ENCODE results near the gene GLUL. TPM values are rescaled to one million over a fixed set of nuclear protein-coding genes. Genes with fewer than 3 reads are reported as not detected.

GLUL gene
- total RNA-seq, 2 donors from 2014 or later, result 538 to 1,389 TPM

DNA sequence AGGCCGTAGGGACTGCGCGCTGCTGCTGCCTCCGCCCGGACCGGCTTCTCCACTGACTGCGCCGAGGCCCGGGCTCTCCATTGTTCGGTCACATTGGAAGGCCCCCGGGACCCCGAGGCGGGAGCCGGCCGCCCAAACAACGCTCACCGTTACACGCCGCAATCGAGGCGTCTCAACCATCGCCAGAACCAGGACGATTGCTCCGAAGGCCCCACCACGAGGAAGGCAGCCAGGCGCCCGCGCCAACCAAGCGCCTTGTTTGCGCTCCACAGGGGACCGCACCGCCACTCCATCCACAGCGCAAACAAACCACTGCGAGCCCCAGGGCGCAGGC is 595 bp downstream of the GLUL start:
- intact Hi-C loops (cut with DNase I), result loop anchor here (1.0 to 10.0 kb wide), 4 partner anchors 42 to 394 kb away; partner anchors contain the start of gene NPL
- no peaks in the 10 kb centered on the region for H3K27me3 ChIP-seq (replicated peaks; ENCODE audit: insufficient read depth)
- peaks cover 6 to 8% of the 10 kb centered on the region in 2 donors for H3K36me3 ChIP-seq
- no peak for DNase-seq (ENCODE audit: low spot score)
- no peaks in the 10 kb centered on the region for H3K4me1 ChIP-seq (replicated peaks)
- TF ChIP-seq, protein P1, sequence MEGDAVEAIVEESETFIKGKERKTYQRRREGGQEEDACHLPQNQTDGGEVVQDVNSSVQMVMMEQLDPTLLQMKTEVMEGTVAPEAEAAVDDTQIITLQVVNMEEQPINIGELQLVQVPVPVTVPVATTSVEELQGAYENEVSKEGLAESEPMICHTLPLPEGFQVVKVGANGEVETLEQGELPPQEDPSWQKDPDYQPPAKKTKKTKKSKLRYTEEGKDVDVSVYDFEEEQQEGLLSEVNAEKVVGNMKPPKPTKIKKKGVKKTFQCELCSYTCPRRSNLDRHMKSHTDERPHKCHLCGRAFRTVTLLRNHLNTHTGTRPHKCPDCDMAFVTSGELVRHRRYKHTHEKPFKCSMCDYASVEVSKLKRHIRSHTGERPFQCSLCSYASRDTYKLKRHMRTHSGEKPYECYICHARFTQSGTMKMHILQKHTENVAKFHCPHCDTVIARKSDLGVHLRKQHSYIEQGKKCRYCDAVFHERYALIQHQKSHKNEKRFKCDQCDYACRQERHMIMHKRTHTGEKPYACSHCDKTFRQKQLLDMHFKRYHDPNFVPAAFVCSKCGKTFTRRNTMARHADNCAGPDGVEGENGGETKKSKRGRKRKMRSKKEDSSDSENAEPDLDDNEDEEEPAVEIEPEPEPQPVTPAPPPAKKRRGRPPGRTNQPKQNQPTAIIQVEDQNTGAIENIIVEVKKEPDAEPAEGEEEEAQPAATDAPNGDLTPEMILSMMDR (IDR thresholded peaks at IDR 0.05), result peak in 2 of 4 experiments; percentile 33 to 44
- no peak for TF ChIP-seq POLR2A (IDR thresholded peaks at IDR 0.05)
- H3K27ac ChIP-seq, result peak overlapping the region; percentile 97 to 99
- no peaks in the 10 kb centered on the region for H3K9me3 ChIP-seq
- H3K4me3 ChIP-seq, result peak overlapping the region; percentile 56 to 90
- WGBS, result under 1% methylated on average over 31 of the region's 35 CpGs

GRCh38 chr1:182389619-182390047 is 2.0 kb downstream of the GLUL start:
- Histone ChIP-seq H3K36me3 (peaks cover 12 to 17% of the 10 kb centered on the region in 2 donors), H3K27me3 (replicated peaks; ENCODE audit: insufficient read depth) (no peaks in the 10 kb centered on the region), H3K4me3 (peak overlapping the region; percentile 56 to 90), H3K4me1 (replicated peaks) (no peaks in the 10 kb centered on the region), H3K27ac (peak overlapping the region; percentile 97 to 99), H3K9me3 (no peaks in the 10 kb centered on the region)
- 5% methylated on average over 13 of the region's 13 CpGs for WGBS
- intact Hi-C loops (cut with DNase I), result loop anchor here (2.0 to 10.0 kb wide), 3 partner anchors 41 to 395 kb away; partner anchors contain the start of gene NPL
- DNase-seq (ENCODE audit: low spot score), result peak; percentile 80
- TF ChIP-seq POLR2A (IDR thresholded peaks at IDR 0.05) (peak; percentile 17), POLR2AphosphoS5 (IDR thresholded peaks at IDR 0.05) (peak; percentile 77)
- TF ChIP-seq, protein P1 (IDR thresholded peaks at IDR 0.05), result no peak

GRCh38 chr1:182388392-182389134 is 3.0 kb downstream of the GLUL start:
- H3K36me3 ChIP-seq, result peaks cover 16 to 20% of the 10 kb centered on the region in 2 donors
- intact Hi-C loops (cut with DNase I), result no loop called here
- peak overlapping the region; percentile 56 to 90 for H3K4me3 ChIP-seq
- WGBS, result 65% methylated on average over 5 of the region's 5 CpGs
- no peaks in the 10 kb centered on the region for H3K9me3 ChIP-seq
- no peak for DNase-seq (ENCODE audit: low spot score)
- H3K4me1 ChIP-seq (replicated peaks), result no peaks in the 10 kb centered on the region
- H3K27me3 ChIP-seq (replicated peaks; ENCODE audit: insufficient read depth), result no peaks in the 10 kb centered on the region
- H3K27ac ChIP-seq, result peak overlapping the region; percentile 97 to 99
- TF ChIP-seq POLR2A (IDR thresholded peaks at IDR 0.05) (no peak), POLR2AphosphoS5 (IDR thresholded peaks at IDR 0.05) (no peak)
- TF ChIP-seq, protein P1 (IDR thresholded peaks at IDR 0.05), result no peak

DNA sequence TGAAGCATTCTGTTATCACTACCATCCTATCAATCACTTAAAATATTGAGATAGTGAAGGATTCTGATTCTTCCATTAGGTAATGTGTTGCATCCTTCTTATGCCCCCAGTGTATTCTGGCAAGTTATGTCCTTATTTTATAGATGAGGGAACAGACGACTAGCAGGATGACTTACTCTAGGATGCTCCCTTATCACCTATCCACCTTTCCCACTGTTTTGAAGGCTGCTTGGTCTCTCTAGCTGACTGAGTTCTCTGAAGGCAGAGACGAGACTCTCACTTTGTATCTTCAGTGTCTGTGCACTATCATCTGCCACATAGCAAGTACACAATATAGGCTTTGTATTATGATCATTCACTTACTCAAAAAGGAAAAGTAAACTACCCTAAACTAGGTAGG is 4.0 kb downstream of the GLUL start:
- H3K4me1 ChIP-seq (replicated peaks), result no peaks in the 10 kb centered on the region
- intact Hi-C loops (cut with DNase I), result no loop called here
- TF ChIP-seq POLR2AphosphoS5 (IDR thresholded peaks at IDR 0.05) (no peak), POLR2A (IDR thresholded peaks at IDR 0.05) (no peak)
- TF ChIP-seq, protein P1 (IDR thresholded peaks at IDR 0.05), result no peak
- no peak overlapping the region for H3K4me3 ChIP-seq
- peaks cover 16 to 26% of the 10 kb centered on the region in 2 donors for H3K36me3 ChIP-seq
- H3K9me3 ChIP-seq, result no peaks in the 10 kb centered on the region
- no peak for DNase-seq (ENCODE audit: low spot score)
- H3K27ac ChIP-seq, result no peak overlapping the region
- no peaks in the 10 kb centered on the region for H3K27me3 ChIP-seq (replicated peaks; ENCODE audit: insufficient read depth)
- 81% methylated on average over 2 of the region's 2 CpGs for WGBS

DNA sequence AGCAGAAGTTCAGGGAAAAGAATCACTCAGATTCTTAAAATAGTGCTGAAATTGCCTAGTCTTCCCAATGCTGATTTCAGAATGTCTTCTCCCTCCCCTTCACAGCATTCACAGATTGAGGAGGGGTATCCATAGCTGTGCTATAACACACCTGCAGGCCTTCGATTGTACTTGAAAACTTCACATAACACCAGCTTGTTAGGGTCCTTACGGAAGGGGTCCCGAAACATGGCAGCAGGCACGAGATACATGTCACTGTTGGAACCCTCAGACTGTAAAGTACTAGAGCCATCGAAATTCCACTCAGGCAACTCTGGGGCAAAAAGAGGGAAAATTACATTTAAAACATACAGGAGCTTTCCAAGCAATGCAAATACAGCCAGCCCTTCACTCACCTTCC is 4.6 kb downstream of the GLUL start:
- TF ChIP-seq POLR2A (IDR thresholded peaks at IDR 0.05) (no peak), POLR2AphosphoS5 (IDR thresholded peaks at IDR 0.05) (no peak)
- TF ChIP-seq, protein P1 (IDR thresholded peaks at IDR 0.05), result no peak
- 90% methylated on average over 5 of the region's 5 CpGs for WGBS
- no peak overlapping the region for H3K27ac ChIP-seq
- no peak for DNase-seq (ENCODE audit: low spot score)
- no peaks in the 10 kb centered on the region for H3K9me3 ChIP-seq
- H3K4me1 ChIP-seq (replicated peaks), result no peaks in the 10 kb centered on the region
- no peak overlapping the region for H3K4me3 ChIP-seq
- no peaks in the 10 kb centered on the region for H3K27me3 ChIP-seq (replicated peaks; ENCODE audit: insufficient read depth)
- intact Hi-C loops (cut with DNase I), result no loop called here
- H3K36me3 ChIP-seq, result peaks cover 16 to 26% of the 10 kb centered on the region in 2 donors
